ENCODE results near the gene TCP1. TPM values are rescaled to one million over a fixed set of nuclear protein-coding genes. Genes with fewer than 3 reads are reported as not detected.

Gene TCP1
- total RNA-seq, 4 donors from 2014 or later: 98.5 to 155 (median 129) TPM

GRCh38 chr6:159809149-159809548 lies 19.7 kb upstream of the TCP1 start:
- no peak for TF ChIP-seq POLR2A (IDR thresholded peaks at IDR 0.05)
- TF ChIP-seq, protein P1, sequence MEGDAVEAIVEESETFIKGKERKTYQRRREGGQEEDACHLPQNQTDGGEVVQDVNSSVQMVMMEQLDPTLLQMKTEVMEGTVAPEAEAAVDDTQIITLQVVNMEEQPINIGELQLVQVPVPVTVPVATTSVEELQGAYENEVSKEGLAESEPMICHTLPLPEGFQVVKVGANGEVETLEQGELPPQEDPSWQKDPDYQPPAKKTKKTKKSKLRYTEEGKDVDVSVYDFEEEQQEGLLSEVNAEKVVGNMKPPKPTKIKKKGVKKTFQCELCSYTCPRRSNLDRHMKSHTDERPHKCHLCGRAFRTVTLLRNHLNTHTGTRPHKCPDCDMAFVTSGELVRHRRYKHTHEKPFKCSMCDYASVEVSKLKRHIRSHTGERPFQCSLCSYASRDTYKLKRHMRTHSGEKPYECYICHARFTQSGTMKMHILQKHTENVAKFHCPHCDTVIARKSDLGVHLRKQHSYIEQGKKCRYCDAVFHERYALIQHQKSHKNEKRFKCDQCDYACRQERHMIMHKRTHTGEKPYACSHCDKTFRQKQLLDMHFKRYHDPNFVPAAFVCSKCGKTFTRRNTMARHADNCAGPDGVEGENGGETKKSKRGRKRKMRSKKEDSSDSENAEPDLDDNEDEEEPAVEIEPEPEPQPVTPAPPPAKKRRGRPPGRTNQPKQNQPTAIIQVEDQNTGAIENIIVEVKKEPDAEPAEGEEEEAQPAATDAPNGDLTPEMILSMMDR (IDR thresholded peaks at IDR 0.05): no peak
- WGBS, 2 donors: 91 to 92% methylated on average over 4 of the region's 4 CpGs
- no peak for DNase-seq (ENCODE audit: low spot score in 2 of 2)

GRCh38 chr6:159808647-159809046 lies 19.2 kb upstream of the TCP1 start:
- peak in 1 of 2 donors; percentile 48 for DNase-seq (ENCODE audit: low spot score in 2 of 2)
- H3K4me3 ChIP-seq (ENCODE audit: low read depth, poor library complexity, severe bottlenecking): no peak overlapping the region
- no peak for TF ChIP-seq POLR2A (IDR thresholded peaks at IDR 0.05)
- TF ChIP-seq, protein P1 (IDR thresholded peaks at IDR 0.05): no peak
- WGBS, 2 donors: 89 to 91% methylated on average over 6 of the region's 6 CpGs
- intact Hi-C loops (cut with DNase I; ENCODE audit: low total_unique reads): no loop called here

More at GRCh38 chr6:159809149-159809548, 19.7 kb upstream of the TCP1 start:
- H3K4me3 ChIP-seq (ENCODE audit: low read depth, poor library complexity, severe bottlenecking): no peak overlapping the region
- intact Hi-C loops (cut with DNase I; ENCODE audit: low total_unique reads): no loop called here

- 84% methylated on average over 5 of the region's 5 CpGs for WGBS, 2 donors
- intact Hi-C loops (cut with DNase I; ENCODE audit: low total_unique reads): no loop called here
- H3K4me3 ChIP-seq (ENCODE audit: low read depth, poor library complexity, severe bottlenecking): no peak overlapping the region
- no peak for TF ChIP-seq POLR2A (IDR thresholded peaks at IDR 0.05)
- TF ChIP-seq, protein P1 (IDR thresholded peaks at IDR 0.05): no peak
- no peak for DNase-seq (ENCODE audit: low spot score in 2 of 2)
Measured at GRCh38 chr6:159807150-159807858, 17.9 kb upstream of the TCP1 start.

DNA sequence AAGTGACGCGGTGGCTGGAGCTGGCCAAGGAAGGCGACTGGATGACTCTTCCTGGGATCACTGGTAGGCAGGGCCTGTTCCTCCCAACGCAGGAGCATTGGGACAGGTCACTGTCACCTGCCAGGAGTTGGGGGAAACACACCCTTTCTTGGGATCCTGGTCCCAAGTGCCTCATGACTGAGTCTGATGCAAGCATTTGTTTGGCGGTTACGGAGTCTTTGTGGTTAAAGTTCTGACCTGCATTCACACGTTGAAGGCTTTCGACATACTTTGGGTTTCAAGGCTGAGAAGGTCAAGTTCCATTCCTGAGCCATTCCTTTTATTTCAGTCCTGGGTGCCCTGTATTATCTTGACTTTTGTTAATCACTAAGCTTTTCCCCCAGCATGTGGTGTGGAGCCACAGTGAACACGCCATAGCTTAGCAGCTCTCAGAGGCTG lies 16.6 kb upstream of the TCP1 start:
- 88 to 92% methylated on average over 9 of the region's 9 CpGs for WGBS, 2 donors
- TF ChIP-seq POLR2A (IDR thresholded peaks at IDR 0.05): no peak
- TF ChIP-seq, protein P1 (IDR thresholded peaks at IDR 0.05): no peak
- peak in 1 of 2 donors; percentile 68 for DNase-seq (ENCODE audit: low spot score in 2 of 2)
- no peak overlapping the region for H3K4me3 ChIP-seq (ENCODE audit: low read depth, poor library complexity, severe bottlenecking)
- intact Hi-C loops (cut with DNase I; ENCODE audit: low total_unique reads): no loop called here

DNA sequence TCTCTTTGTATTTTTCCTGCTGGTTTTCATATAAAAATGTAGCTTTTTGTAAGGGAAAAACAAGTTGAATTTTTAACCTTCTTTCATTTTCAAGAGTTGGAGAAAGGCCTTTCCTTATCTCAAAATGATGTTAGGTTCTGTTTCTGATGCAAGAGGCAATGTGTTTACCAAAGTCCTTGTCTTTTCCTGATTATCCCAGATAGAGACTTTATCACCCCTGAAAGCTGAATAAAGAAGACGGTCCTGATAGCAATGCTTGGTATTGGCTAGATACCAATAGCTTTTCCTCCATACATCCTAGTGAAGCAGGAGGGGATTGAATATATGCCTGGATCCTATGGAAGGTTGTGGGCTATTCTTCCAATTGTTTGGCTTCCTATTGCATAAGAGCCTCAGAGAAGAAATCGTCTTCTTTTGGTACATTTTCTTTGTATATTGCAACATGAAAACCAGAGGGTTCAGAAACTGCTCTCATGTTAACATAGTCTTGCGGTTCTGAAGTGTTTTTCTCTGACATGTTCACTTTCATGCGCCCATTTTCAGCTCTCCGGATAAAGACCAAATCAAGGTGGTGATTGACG lies 16.1 kb upstream of the TCP1 start:
- no peak for DNase-seq (ENCODE audit: low spot score in 2 of 2)
- WGBS, 2 donors: 91 to 93% methylated on average over 6 of the region's 6 CpGs
- no peak overlapping the region for H3K4me3 ChIP-seq (ENCODE audit: low read depth, poor library complexity, severe bottlenecking)
- intact Hi-C loops (cut with DNase I; ENCODE audit: low total_unique reads): no loop called here
- TF ChIP-seq, protein P1 (IDR thresholded peaks at IDR 0.05): no peak

Measured in lower leg skin (tissue), 4 donors.